HG03025 (cell line): ENCODE data around the gene STK39.
A peak's percentile ranks its signal among the peaks of the same experiment; 100 is the strongest.
"Not testable (repeated sequence)": the region's sequence is repeated elsewhere in the genome, so short reads cannot be mapped to it uniquely, and the experiment has no call there.

ENCODE experiments used
- ATAC-seq: cut with Tn5 transposase; IDR thresholded peaks from one replicate; pipeline ENCODE4 v1.9.1; 2021; ENCODE audit warnings: mild to moderate bottlenecking, moderate library complexity; ENCODE audit not compliant: unreplicated experiment, low FRiP score

STK39 gene

DNA sequence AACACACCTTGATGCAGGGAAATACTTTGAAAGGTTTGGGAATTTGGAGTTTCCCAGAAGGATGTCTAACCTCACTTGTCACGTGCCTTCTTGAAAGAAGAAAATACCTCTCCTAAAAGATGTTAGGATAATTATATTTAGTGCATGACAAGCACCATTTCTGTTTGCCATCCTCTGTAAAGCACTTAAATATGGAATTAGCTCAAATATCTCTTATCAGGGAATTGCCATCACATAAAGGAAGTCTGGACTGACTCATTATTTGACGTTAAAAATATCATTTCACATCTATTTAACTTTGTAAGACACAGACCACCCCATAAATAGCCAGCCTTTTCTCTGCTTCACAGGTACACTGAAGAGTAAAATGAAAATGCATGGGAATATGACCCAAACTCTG, 140.1 kb downstream of the STK39 start:
- no peak for ATAC-seq

- ATAC-seq: no peak
Observed at GRCh38 chr2:168105127-168105683, 142.2 kb downstream of the STK39 start.

GRCh38 chr2:168097431-168097830, 150.0 kb downstream of the STK39 start:
- no peak for ATAC-seq

DNA sequence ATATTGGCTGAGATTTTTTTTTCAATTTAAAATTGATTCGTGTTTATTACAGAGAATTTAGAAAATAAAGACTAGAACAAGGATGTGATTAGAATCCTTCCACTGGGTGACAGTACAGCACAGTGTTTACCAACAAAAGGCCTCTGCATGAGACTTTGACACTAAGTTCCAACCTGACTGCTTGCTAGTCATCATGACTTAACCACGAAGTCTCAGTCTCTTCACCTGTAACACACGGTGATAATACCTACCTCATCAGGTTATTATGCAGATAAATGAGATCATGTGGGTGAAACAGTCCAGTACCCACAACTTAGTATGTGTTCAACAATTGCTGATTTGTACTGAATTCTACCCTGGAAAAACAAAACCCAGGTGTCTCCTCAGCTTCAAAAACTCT, 151.2 kb downstream of the STK39 start:
- ATAC-seq: no peak

- no peak for ATAC-seq
Observed at GRCh38 chr2:168091986-168092385, 155.4 kb downstream of the STK39 start.

GRCh38 chr2:168090366-168091135, 156.8 kb downstream of the STK39 start:
- ATAC-seq: peak; percentile 93

DNA sequence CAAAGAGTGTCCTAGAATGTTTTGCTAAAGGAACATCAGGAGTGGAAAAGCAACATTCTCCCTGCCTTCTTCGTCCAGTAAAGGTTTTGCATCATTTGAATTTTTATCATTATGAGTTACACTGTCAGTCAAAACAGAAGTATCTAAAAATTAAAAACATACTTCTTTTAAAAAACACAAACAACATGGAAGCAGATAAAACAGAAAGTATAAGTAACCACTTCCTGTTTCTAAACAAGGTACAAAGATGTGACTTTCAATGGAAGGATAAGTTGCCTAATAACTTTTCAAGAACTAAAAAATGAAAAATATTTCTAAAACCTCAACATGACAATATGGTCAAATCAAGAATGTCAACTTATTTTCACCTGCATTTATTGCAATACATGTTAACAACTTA, 158.2 kb downstream of the STK39 start:
- no peak for ATAC-seq

DNA sequence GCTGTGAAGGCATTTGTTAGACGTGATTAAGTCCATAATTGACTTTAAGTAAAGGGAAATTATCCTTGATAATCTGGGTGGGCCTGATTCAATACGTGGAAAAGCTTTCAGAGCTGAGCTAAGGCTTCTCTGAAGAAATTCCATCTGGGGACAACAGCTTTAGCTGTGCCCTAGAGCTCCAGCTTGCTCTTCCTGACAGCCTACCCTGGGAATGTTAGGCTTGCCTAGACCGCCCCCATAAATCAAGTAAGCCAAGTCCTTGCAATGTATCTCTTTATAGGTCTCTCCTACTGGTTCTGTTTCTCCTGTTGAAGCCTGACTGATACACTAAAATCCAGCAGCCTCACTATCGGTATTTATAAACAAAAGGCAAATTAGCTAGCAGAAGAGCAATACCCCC, 160.0 kb downstream of the STK39 start:
- no peak for ATAC-seq

GRCh38 chr2:168086851-168087250, 160.5 kb downstream of the STK39 start:
- ATAC-seq: no peak

DNA sequence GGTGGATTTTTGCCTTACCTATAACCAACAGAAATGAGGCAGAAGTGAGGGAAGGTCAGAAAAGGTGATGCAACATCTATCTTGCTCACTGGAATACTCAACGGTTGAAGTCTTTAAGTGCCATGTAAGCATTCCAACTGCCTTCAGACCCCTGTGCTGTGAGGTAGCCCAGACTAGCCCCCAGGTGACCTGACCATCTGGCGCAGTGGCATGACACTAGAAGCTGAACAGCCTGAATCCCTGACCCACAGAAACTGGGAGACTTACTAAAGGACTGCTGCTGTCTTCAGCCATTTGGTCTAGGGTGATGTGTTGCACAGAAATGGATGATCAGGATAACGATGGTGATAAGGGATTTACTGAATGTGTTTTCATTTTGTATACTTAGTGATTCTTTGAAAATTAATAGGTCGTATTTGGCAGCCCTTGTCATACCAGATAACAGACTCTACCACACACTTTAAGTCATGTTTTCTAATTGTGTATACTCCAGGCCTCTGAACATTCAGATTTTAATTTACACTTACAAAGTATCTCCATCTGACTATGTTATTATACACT, 161.5 kb downstream of the STK39 start:
- ATAC-seq: no peak

GRCh38 chr2:168084288-168084687, 163.1 kb downstream of the STK39 start:
- no peak for ATAC-seq

GRCh38 chr2:168081452-168081851, 165.9 kb downstream of the STK39 start:
- not testable (repeated sequence) for ATAC-seq

- no peak for ATAC-seq
Observed at GRCh38 chr2:168079236-168079635, 168.2 kb downstream of the STK39 start.

DNA sequence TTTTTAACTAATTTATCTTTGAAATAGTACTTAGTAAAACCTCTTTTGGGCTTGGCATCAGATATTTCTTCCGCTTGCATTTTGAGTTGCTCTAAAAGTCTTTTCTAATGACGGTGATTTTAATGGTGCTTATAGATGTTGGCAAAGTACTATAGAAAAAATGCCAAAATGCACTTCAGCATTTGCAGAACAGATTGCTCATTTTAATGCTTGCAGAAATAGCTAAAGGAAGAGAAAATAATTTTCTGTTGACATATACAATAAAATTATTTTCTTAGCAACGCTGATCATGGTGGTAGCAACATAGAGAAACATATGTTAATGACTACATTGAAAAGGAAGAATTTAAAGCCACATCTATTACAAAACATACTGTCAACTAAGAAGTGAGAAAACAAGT, 170.7 kb downstream of the STK39 start:
- ATAC-seq: no peak

- ATAC-seq: no peak
Observed at GRCh38 chr2:168075446-168075845, 171.9 kb downstream of the STK39 start.

DNA sequence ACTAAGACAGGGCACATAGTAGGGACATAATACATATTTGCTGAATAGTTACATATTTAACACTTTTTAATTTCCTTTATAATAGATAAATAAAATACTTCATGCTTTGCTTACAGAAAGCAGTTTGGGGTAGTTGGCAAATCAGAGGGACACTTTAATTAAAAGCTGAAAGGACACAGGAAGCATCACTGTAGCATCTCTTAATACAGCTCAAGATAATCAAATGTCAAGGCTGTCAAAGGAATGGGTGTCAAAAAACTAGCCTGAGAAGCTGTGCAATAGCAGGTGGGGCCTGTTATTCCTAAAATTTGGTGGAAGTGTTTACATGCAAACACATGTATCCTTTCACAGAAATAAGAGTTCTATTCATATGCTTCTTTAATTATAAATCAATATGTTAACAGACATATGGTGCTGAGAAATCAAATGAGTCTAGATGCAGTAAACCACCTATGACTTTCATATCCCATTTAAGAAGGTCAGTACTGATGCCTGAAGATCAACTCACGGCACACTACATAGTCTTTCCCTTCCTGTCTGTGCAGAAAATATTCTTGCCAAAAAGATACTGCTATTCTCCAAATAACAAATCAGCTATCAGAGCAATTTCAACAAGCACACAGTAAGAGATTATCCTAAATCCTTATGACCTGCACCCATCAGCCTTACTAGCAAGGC, 174.6 kb downstream of the STK39 start:
- no peak for ATAC-seq

GRCh38 chr2:168064011-168064998, 183.1 kb downstream of the STK39 start:
- ATAC-seq: no peak

DNA sequence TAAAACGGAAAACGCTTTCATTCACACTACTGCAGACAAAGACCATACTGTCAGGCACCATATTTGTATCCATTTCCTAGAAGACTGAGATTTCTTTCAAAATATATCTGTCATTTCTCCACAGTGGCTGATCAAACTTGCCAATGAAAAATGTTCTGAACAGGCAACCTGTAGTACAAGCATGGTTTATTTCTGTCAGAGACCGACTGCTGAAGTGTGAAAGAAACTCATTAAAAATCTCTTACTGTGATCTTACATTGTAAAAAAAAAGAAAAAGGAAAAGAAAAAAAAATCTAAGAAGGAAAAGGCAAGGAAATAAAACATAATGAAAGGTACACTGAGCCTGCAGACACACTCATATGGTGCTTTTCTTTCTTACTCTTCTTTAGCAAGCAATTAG, 184.5 kb downstream of the STK39 start:
- no peak for ATAC-seq

GRCh38 chr2:168062054-168062453, 185.3 kb downstream of the STK39 start:
- ATAC-seq: no peak

DNA sequence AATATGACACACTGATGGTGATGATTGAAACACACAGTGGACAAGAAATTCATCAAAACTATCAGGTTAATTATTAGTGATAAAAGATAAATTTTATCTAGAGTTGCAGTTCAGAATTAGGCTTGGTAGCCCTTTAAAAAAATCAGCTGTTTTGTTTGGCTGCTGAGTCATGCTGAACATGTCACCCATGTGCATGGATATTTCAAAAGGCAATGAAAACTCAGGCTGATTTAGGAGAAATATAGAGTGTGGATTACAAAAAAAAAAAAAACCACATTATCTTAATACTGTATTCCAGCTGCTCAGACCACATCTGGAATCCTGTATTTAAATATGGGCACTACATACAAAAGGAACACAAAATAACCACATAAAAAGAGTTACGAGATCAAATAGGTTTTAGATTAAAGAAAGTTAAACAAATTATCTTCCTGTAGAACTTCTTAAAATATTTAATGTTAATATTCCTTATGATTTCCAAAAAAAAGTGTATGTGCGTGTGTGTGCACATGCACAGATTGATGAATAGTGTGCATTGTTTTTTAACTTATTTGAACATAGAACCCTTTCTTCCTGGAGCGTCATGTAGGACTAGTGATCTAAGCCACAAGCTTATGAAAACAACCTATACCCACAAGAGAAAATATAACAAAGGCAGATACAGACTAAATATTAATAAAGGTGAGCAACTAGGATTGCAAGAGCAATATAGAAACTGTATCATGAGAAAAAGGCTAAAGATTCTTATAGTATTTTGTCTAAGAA, 186.2 kb downstream of the STK39 start:
- ATAC-seq: no peak
